Stimulated activated CD4-positive, alpha-beta T cell treated with anti-CD3 and anti-CD28 coated beads, Interleukin-12 subunit alpha, Interleukin-12 subunit beta, amount 100 ng/mL, for 48 hours (primary cell): ENCODE results near the gene ANKRD60.
A peak's percentile ranks its signal among the peaks of the same experiment; 100 is the strongest.

Source experiments
- DNase-seq, 3 donors: peaks; one replicate each; pipeline ENCODE4 v3.0.0-alpha.2; 2020; ENCODE audit warnings: low read depth in 2 of 3, low spot score in 1 of 3

The ANKRD60 gene

GRCh38 chr20:58245181-58245891, 16.9 kb upstream of the ANKRD60 start:
- DNase-seq: no peak

DNA sequence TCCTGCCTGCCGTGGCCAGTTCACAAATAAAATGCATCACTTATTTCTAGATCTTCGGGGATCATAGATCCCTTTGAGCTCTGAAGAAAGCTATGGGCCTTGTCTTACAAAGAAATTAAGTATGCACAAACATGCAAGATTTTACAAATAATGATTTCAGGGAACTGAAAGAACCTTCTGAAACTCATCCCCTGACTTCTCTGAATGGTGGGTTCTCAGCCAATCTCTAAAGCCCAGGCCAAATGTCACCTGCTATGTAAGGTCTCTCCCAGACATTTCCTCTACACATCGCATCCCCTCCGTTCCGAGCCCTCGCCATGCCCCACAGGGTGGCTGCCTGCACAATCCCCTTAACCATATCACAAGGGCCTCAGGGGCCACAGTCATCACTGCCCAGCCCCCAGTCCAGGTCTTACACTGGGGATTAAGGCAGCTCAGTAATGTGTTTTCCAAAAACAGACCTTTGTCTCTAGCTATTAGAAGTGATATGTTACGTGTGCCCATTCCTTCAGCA, 16.1 kb upstream of the ANKRD60 start:
- DNase-seq: no peak

DNA sequence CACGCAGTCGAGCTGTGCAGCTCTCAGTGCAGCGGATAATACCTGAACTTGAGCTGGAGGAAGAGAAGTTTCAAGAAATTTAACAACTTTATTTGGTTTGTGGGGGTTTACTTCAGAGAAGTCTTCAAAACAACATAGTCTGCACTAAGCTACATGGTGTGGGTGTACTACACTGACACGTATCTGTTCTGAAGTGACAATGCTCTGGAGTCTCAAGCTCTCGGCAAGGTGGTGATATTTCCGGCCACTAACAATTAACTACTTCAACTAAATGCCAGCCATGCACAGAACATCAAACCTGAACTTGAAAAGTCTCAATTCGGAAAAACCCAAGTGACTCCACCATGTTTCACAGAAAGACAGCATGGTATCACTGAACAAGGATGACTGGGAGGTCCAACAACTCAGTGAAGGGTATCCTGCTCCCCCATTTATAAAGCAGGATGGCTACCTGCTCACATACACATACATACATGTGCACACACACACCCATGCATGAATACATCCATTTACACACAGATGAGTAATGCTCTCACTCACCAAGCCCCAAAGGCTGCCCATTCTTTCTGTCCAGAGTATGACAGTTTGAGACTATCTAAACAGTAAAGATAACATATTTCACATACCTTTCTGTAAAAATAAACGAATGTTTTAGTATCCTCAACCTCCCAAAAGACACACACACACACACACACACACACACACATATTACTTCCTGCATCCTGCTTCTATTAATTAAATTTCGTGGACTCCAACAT, 15.4 kb upstream of the ANKRD60 start:
- DNase-seq: no peak

DNA sequence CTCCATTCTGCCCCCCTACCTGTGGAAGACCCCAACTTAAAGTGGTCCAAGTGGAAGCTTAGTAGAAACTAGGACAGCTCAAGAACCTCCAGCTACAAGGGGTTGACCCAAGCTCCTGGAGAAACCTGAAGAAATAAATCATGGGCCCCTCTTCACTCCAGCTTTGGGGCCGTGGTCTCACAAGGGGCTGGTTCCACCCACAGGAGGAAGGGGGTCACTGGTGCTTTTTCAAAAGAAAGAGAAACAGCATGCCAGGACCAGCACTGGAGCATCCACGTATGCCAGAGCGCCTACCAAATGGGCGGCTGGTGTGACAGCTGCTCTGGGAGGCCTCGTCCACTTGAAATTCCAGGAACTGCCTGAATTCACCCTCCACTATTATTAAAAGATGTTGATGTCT, 14.4 kb upstream of the ANKRD60 start:
- no peak for DNase-seq

DNA sequence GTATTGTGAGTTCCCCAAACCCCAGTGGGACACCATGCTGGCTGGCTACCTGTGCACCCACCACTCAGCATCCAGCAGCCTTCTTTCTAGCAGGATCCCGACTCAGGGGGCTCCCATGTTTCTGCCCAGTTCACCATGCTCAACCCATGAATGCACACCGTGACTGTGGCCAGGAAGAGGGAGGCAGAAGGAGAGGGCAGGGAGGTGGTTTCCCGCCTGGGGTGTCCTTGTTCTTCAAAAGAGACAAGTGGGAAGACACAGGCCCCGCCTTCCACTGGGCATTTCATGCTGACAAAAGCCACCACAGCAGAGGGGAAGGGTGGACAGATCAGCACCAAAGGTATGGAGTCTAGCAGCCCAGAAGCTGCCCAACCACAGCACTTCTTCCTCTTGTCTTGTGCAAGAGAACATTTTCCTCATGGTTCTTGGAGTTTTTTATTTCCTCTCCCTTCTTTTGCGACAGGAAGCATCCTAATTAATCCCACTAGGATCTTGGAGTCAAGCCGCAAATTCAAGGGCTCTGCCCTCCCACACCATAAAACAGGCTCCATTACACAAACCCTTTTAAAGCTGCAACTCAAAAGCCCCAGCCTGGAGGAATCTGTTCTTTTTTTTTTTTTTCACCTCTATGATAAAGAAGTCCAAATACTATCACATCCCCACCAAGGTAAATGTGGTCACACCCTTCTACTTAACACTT, 13.5 kb upstream of the ANKRD60 start:
- no peak for DNase-seq

- no peak for DNase-seq
Observed at GRCh38 chr20:58240471-58240870, 12.0 kb upstream of the ANKRD60 start.

GRCh38 chr20:58239216-58239615, 10.8 kb upstream of the ANKRD60 start:
- DNase-seq: no peak

DNA sequence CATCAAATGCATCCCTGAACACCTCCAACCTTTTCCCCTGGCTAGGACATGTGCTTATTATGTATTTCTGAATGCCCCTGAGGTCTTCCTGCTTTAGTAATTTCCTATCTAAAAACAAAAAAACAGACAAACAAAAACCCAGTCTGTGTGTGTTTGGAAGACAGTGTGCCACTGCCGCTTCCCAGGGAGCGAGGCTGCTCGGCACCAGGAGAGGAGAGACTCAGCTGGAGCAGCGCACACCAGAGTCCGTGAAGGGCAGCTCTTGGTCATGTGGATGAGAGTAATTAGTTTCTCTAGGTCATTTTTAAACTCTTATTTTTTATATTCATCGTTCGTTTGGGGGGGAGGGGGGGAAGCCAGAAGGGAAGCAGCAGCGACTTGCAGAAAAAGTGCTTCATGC, 10.0 kb upstream of the ANKRD60 start:
- DNase-seq: no peak

DNA sequence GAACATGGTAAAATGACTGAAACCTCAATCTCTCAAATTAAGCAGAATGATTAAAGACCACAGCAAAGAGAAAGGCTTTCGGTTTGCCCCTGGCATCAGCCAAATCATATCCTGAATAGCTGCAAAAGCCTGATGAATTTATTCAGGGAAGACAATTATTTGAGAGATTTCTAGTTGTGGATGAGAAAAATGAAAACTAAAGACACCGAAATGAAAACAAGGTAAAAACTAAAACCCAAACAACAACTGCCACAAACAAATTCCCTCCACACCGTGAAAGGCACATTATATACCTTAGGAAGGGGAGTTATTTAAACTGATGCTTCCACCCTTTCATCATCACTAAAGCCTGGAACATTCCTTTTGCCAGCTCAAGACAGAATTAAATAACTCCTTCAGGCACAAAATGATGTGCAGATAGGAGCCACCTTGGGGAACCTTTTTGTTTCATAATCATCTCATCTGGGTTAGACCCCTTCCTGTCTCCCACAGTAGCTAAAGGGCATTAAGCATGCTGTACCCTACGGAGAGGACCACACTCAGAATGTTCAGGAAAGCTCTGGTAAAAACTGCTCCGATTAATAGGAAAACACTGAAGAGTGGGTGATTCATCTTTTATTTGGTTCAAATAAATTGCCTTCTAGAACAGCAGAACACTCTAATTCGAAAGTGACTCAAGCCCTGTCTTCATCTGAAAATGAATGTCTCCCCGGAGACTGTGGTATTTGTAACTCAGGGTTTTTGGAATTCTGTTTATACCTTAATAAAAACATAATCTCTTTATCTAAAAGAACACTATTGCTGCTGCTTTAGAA, 9.1 kb upstream of the ANKRD60 start:
- DNase-seq: no peak

DNA sequence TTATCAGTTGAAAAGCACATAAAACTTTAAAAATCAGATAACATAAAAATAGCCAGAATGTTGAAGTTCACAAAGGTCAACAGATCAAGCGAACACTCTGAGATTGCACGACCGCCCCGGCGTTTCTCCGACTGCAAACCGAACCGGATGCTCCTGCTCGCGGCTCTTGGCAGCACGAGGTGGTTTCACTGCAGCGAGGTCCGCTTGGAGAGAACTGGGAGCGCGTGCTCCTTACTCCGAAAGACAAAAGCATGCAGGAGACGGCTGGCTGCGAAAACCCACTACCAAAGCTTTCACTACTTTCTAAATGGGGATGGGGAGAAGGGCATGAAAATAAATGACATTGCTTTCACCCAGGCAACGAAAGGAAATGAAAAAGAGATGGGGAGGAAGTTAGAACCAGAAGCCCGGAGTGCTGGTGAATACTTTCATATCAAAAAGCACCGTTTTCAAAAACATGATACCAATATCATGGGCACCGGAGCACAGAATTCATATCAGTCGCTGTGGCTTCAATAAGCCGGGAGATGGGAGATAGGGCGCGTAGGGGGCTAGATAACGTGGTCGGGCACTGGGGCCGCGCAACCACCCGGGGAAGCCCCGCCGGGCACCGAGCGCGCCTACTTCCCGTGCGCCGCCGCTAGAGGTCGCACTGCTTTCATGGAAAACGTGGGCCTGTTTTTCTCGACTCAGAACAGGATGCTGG, 8.3 kb upstream of the ANKRD60 start:
- peak; percentile 77 to 94 (median 84) for DNase-seq

GRCh38 chr20:58235010-58235409, 6.6 kb upstream of the ANKRD60 start:
- DNase-seq: no peak

GRCh38 chr20:58233881-58234528, 5.6 kb upstream of the ANKRD60 start:
- DNase-seq: peak in 2 of 3 donors; percentile 40 to 68

- no peak for DNase-seq
Observed at GRCh38 chr20:58233393-58233792, 4.9 kb upstream of the ANKRD60 start.

DNA sequence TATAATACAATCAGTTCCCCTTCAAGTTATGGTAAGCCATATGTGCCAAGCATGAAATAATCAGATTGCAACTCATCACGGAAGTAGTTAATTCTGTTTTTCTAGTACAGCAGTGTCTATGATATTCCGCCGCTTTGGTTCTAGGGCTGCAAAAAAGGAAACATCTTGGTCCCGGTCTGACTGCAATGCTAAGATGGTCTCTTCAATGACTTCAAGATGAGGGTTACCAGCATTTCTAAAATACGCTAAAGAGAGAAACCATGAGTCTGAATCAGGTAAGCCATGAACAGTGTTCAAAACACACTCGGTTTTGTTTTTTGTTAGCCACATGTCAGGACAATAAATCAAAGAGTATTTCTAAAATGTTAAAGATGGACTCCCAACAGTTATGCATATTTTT, 3.2 kb upstream of the ANKRD60 start:
- DNase-seq: no peak

GRCh38 chr20:58229198-58229798, 845 bp upstream of the ANKRD60 start:
- no peak for DNase-seq

GRCh38 chr20:58228103-58228483, 360 bp downstream of the ANKRD60 start:
- DNase-seq: no peak

- DNase-seq: no peak
Observed at GRCh38 chr20:58227391-58228102, 906 bp downstream of the ANKRD60 start.

GRCh38 chr20:58225452-58226200, 2.8 kb downstream of the ANKRD60 start:
- DNase-seq: no peak
